GM19397 (cell line): ENCODE results near the gene C3orf70.
"Not testable (repeated sequence)": the region's sequence is repeated elsewhere in the genome, so short reads cannot be mapped to it uniquely, and the experiment has no call there.

Source experiments
- ATAC-seq: cut with Tn5 transposase; IDR thresholded peaks from one replicate; pipeline ENCODE4 v1.9.1; 2021; ENCODE audit warnings: mild to moderate bottlenecking, moderate library complexity; ENCODE audit not compliant: unreplicated experiment

C3orf70 gene

DNA sequence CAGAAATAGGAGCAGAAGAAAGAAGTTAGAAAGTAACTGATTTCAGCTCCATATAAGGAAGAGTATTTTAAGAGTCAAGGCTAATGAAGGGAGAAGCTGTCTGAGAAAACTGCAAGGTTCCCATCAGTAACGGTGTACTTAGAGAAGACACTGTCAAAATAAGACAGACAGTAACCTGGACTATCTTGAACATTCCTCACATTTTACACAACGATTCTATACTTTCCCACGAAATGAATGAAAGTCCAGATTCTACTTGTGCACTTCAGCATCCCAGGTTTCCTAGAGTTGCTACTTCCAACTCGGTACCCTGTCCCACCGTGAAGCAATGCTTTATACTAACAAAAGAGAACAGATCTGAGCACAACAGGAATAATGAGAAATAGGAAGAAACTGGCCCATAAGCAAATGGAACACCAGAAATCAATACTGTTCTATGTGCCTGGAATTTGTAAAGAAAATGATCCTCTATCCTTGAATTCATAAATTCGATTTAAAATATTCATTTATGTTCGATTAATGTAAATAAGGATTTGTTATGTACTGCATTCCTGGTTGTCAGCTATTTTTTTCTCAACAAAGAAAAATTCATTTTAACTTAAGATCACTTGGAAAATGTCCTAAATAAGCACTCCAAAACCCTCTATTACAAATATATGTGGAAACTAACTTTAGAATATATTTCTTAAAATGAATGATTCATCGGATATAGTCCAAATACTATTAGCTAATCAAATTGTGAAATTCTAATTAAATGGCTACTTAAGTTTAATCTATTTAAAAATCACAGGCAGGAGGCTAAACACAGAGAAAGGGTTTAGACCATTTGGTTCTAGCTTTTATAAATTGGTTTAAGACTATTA is 1.5 kb downstream of the C3orf70 start:
- ATAC-seq, result no peak

DNA sequence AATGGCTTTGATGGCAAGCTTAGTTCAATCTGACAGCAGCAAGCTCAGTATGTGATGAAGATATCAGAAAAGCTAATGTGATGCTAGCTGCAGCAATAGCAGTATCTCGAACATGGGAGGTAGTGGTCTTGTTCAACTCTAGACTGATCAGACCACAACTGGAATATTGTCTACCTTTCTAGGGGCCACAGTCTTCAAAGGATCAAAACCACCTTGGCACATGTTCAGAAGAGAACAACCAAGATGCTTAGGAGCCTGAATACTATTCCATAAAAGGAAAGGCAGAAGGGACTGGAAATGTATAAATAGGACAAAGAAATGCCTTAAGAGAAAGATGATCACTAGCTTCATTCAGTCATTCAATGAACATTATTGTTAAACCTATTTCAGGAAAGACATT is 2.3 kb downstream of the C3orf70 start:
- no peak for ATAC-seq

DNA sequence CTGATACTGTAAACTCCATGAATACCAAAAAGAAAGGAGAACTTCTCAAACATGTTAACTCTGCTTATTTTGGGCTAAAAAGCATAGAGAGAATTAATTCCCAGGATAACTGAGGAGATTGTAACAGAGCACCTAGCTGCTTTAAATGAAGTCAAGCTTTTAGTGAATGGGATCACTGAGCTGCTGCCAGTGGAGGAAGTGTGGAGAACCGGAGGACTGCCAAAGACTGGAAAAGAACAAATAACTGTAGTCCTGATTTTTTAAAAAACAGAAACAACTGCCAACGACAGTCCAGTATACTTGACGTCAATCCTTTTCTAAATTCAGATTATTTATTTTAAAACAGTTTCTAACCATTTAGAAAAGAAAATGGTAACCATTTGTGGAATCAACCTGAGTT is 3.3 kb downstream of the C3orf70 start:
- ATAC-seq, result no peak

DNA sequence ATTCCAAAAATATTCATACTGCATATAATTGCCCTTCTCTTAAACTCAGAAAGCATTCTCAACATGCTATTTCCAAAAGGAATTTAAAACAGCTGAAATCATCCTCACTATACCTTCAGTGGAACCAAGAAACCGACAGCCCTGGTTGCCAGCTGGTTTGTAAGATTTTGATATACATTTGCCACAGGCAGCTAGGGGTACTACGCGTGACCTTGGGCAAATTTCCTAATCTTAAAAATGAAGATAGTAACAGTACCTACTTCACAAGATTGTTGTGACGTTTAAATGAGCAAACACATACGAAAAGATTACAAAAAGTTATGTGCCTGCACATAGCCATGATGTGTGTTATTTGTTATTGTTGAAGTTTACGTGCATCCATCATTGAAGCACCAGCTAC is 7.3 kb downstream of the C3orf70 start:
- no peak for ATAC-seq

DNA sequence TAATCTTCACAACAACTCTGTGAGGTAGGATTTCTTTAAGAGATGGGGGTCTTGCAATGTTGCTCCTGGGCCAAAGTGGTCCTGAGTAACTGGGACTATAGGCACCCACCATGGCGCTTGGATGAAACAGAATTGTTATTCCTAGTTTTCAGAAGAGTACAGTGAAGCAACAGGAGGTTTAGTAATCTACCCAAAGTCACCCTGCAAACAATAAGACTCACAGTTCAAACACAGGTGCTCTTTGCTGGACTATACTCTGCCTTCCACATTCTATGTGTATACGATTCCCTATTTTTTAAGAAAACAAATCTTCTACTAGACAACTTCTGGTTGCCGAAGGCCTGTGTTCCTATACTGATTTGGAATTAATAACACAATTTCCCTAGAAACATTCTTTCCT is 8.1 kb downstream of the C3orf70 start:
- no peak for ATAC-seq

DNA sequence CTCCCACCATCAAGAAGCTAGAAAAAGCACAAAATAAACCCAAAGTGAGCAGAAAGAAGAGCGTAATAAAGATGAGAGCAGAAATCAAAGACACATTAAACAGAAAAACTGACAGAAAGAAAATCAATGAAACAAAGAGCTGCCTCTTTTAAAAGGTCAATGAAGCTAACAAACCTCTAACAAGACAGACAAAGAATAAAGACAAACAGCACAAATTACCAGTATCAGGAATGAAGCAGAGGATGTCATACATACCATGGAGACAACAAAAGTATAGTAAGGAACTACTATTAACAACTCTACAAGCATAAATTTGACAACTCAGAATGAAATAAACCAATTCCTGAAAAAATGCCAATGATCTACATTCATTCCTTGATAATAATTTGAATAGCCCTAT is 15.0 kb downstream of the C3orf70 start:
- no peak for ATAC-seq

DNA sequence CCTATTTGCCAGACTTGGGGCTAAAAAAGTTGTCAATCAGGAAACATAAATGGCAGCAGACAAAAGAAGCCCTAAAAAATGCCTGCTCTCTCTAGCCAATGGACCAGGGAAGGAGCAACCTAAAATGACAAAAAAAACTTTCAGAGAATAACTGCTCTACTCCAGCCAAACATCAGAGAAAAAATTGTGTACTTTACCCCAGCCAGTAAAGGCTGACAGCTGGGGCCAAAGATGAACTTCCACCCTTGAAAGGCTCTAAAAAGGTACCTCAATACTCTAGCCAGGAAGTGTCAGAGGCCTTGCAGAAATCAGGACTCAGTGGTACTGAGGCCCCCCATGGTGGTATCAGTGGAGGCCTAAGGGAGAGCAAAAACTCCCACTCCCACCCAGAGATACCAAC is 18.4 kb downstream of the C3orf70 start:
- ATAC-seq, result no peak

DNA sequence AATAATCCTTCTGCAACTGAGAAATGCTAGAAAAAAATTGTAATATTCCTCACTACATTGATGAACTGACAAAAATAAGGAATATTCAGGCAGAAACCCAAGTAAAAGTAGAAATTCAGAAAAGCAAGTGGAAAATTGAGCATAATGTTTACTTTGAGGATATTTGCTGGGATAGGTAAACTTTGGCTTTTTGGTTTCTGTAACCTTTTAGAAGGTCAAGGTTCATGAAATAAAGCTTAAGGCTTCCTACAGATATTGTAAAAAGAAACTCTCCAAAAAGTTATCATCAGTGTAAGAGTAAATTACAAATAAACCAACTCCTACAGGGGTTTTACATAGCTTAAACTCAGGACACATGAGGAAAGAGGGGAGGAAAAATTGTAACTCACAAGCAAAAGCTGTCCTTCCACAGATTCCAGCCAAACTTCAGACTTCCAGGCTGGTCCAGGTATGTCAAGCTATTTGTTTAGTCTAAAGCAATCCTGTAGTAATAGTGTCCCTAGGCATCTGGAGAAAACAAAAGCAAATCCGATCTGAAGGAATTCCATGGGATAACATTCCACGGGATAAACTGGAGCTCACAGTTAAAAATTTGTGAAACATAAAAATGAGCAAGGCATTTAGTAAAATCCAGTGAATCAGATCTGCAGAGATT is 21.1 kb downstream of the C3orf70 start:
- ATAC-seq, result no peak

DNA sequence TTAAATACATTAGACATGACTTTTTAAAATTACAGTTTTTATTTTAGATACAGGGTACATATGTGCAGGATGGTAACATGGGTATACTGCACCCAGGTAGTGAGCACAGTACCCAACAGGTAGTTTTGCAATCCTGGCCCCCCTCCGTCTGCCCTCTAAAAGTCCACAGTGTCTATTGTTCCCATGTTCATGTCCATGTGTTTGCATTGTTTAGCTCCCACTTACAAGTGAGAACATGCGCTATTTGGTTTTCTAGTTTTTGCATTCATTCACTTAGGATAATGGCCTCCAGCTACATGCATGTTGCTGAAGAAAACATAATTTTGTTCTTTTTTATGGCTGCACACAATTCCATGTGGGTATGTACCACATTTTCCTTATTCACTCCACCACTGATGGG is 23.8 kb downstream of the C3orf70 start:
- ATAC-seq, result no peak

DNA sequence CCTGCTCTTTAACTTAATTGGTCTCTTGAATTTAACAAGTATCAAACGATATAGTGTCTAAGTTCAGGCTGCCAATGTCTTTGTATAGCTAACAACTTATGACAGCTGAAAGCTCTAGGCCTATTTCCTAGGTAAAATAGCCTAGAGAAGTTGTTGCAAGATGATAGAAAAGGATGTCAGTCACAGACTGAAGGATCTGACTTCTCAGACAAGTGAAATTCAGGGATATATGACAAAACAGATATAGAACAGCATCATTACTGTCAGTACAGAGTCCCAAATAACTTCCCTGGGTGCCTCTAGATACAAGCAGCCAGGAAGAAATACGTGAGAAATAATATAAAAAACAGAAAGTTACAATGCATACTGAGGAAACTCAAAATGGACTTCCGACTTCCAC is 26.7 kb downstream of the C3orf70 start:
- no peak for ATAC-seq

DNA sequence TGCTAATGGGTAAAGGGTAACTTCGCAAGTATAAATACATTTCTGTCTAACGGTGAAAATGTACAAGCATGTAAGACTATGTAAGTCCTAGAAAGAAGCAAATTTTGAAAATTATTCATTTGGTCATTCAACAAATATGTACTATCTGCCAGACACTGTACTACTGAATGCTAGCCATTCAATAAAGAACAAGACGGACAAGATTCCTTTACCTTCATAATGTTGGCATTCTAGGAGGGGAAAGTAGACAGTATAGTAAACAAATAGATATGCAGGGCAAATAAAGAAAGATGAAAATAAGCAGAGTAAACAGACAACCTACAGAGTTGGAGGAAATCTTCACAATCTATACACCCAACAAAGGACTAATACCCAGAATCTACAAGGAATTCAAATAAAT is 32.7 kb downstream of the C3orf70 start:
- ATAC-seq, result no peak

DNA sequence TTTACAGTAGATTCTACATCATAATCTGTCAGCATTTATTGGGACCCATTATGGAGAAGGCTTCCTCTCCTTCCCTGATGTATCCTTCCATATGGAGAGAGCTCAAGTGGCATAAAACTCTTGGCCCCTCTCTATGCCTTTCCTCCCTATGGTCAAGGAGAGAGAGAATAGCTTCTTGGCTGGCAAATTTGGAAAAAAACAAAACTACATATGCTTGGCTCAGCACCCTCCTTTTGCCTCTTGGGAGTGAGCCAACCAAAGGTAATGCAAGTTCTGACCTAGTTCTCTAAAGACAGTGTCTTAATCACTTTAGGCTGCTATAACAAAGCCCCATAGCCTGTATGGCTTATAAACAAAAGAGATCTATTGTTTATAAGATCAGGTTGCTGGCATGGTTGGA is 37.5 kb downstream of the C3orf70 start:
- ATAC-seq, result no peak

DNA sequence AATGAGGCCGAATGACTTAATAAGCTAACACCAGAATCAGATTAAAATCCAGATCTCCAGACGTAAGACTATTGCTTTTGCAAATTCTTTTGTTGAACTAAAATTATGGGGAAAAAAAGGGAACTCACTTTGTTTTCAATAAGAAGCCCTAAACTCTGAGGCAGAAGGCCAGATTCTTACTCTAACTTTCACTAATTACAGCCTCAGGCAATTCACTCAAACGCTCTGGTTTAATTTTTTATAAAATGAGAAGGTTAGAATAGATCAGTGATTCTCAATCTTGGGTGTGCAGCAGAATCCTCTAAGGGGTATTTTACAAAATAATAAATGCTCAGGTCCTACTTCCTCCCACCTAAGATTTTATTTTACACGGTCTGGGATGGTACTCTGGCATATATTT is 38.1 kb downstream of the C3orf70 start:
- ATAC-seq, result no peak

DNA sequence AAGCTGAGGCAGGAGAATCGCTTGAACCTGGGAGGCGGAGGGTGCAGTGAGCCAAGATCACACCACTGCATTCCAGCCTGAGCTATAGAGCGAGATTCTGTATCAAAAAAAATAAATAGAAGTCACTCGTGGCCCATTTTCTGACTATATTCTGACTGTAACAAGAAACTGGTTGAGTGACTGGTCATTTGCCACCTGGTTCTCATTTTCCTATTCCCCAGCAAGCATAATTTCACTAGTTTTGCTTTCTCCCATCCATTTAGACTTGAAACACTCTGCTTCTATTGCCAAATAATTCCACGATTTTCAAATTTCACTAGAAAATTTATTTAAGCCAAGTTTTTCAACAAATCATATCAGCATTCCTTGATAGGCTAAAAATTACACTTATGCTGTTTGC is 40.7 kb downstream of the C3orf70 start:
- ATAC-seq, result no peak

DNA sequence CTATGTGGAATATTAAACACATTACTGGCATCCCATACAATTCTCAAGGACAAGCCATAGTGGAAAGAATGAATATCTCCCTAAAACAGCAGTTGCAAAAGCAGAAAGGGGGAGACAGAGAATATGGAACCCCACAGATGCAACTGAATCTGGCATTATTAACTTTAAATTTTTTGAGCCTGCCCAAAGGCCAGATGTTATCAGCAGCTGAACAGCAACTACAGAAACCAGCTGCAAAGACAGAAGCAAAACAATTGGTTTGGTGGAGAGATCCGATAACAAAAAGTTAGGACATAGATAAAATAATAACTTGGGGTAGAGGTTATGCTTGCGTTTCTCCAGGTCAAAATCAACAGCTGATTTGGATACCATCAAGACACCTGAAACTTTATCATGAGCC is 43.8 kb downstream of the C3orf70 start:
- ATAC-seq, result not testable (repeated sequence)

DNA sequence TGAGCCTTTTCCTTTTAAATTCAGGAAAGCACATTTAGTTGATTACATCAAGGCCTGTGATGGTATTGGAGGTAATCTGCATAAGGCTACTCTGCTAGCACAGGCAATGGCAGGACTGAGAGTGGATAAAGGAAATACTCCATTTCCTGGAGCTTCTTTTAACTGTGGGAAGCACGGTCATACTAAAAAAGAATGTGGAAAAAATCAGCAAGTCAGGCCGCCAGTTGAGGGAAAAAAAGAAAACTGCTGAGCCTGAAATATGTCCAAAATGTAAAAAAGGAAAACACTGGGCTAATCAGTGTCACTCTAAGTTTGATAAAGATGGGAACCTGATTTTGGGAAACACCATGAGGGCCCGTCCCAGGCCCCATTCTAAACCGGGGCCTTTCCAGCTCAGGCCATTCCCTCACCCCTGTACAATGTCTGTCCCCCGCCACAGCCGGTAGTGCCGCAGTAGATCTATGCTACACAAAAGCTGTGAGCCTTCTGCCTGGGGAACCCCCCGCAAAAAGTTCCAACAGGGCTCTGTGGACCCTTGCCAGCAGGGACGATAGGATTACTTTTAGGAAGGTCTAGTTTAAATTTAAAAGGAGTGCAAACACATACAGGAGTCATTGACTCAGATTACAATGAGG is 46.5 kb downstream of the C3orf70 start:
- ATAC-seq, result not testable (repeated sequence)

DNA sequence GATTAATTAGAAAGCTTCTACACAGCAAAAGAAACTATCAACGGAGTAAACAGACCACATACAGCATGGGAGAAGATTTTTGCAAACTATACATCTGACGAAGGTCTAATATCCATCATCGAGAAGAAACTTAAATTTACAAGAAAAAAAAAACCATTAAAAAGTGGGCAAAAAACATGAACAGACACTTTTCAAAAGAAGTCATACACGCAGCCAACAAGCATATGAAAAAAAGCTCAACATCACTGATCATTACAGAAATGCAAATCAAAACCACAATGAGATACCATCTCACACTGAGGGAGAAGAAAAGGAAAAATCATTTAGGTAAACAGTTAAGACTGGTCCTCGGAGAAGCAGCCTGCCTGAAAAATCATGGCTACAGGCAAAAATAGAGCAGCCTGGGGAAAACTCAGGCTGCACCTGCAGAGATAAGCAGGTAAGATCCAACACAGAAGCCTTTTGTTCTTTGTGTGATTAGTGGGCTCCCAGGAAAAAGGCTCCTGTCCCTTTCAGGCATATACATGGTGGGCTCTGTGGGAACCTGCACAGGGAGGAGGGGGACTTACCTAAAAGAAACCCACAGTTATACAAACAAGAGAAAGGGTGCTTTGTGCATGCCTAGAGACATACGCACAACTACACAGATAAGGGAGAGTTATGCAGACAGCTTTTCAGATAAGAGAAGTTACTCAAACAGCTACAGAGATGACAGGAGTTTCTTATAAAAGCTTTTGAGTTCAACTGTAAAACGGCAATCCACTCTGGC is 49.3 kb downstream of the C3orf70 start:
- ATAC-seq, result no peak

DNA sequence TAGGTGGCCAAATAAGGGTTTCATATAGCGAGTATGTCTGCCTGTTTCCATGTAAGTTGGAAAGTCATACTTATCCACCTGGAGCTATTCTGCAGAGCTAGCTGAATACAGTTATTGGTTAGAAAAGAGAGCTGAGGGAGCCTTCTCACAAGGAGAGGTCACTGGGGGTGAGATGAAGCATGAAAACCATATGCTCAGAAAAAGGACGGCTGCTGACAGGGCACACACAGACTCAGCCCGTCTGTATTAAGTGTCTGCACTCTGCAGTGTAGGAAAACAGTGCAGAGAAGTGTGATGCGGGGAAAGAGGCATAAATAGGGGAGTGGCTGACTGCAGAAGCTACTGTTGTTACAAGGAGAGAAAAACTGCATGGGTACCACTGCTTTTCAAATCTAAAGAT is 58.2 kb downstream of the C3orf70 start:
- no peak for ATAC-seq

DNA sequence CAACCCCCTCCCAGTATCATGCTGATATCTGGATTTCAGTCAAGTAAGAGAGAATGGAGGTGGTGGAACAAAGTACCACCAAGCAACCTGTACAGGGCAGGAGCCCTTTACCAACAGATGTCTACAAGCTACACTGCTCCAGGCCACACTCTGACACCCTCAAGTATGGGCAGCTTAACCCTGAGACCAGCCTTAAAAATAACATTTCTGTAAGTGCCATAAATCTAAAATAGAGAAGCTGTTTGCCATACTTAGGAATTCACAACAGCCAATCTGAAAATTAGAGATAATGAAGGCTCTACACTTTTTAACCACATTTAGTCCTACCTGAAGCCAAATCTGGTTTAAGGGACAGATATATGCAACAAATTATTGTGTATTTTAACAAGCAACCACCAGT is 59.7 kb downstream of the C3orf70 start:
- no peak for ATAC-seq

DNA sequence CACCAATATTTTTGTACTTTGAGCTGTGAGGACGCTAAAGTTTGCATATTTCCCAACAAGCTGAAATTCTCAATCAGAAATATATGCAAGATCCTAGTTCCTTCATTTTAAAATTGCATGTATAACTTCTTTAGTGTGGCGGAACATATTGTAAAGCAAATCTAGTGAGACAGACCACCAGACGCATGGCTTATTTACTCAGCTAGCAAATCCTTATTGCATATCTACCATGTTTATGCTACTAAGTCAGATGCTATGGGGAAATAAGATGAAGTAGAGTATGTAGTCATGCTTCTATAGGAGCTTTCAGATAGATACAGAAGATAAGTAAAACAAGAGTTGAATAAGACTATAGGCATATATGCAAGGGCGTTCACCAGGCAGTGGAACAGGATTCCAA is 62.0 kb downstream of the C3orf70 start:
- ATAC-seq, result no peak

DNA sequence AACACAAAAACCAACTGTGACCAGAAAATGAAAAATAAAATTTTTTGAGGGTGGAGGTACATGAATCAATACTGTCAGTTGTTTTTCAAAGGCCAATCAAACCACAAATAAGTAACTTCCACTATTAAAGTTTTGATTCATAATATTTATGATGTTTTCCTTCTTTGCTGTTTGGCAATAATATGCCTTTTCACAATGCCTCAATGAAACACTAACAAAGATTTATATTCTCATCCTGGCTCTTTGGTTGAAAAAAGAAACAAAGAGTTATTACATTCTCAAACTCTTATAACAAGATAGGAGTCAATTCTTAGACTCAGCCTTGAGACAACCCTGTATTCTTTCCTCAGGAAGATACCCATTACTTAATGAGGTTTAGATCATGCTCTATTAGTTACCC is 63.1 kb downstream of the C3orf70 start:
- no peak for ATAC-seq
